ENCODE data around the gene PTPN1. TPM values are rescaled to one million over a fixed set of nuclear protein-coding genes. Genes with fewer than 3 reads are reported as not detected.

Gene PTPN1
- total and polyA plus RNA-seq, 2 donors (not counting 1 experiment from before 2014, with no cell fraction given), result 20.0 to 28.7 TPM

GRCh38 chr20:50589548-50590347 is 79.6 kb downstream of the PTPN1 start:
- DNase-seq (ENCODE audit: low read depth in 2 of 2), result no peak
- no peak overlapping the region for H3K27ac ChIP-seq (ENCODE audit: insufficient read depth, low read length)
- H3K4me1 ChIP-seq (ENCODE audit: control insufficient read depth, extremely low read depth, insufficient read depth, low read length), result no peaks in the 10 kb centered on the region

GRCh38 chr20:50590348-50590664 is 80.1 kb downstream of the PTPN1 start:
- no peak overlapping the region for H3K4me2 ChIP-seq (ENCODE audit: extremely low read depth, insufficient read depth, low read length)
- H3K4me3 ChIP-seq (replicated peaks in 1 of 4; ENCODE audit: control extremely low read depth in 1 of 4, insufficient read depth in 1 of 4, low read depth in 3 of 4, low read length in 4 of 4), result no peak overlapping the region
- H3K4me1 ChIP-seq (ENCODE audit: control insufficient read depth, extremely low read depth, insufficient read depth, low read length), result no peaks in the 10 kb centered on the region
- DNase-seq (ENCODE audit: low read depth in 2 of 2), result no peak
- peaks cover 7% of the 10 kb centered on the region for H3K36me3 ChIP-seq (ENCODE audit: control insufficient read depth, insufficient read depth, low read length)
- H3K27me3 ChIP-seq (ENCODE audit: control insufficient read depth, insufficient read depth, low read length), result no peaks in the 10 kb centered on the region
- H3K27ac ChIP-seq (ENCODE audit: insufficient read depth, low read length), result no peak overlapping the region
- H4K20me1 ChIP-seq (ENCODE audit: control insufficient read depth, extremely low read depth, insufficient read depth, low read length), result no peaks in the 10 kb centered on the region
- no peak overlapping the region for H3K9ac ChIP-seq (ENCODE audit: insufficient read depth, low read length)
- no peak for TF ChIP-seq EZH2 (IDR thresholded peaks at IDR 0.05; ENCODE audit: low read length, missing control alignments)
- no peak for TF ChIP-seq CTCF (conservative IDR thresholded peaks at IDR 0.05 in 1 of 2, IDR thresholded peaks at IDR 0.05 in 1 of 2; ENCODE audit: low read depth in 1 of 2, low read length in 2 of 2)
- no peak overlapping the region for H2AFZ ChIP-seq (ENCODE audit: low read length)
- H3K79me2 ChIP-seq (ENCODE audit: control insufficient read depth, insufficient read depth, low read length), result no peaks in the 10 kb centered on the region
- H3K9me3 ChIP-seq (ENCODE audit: control insufficient read depth, insufficient read depth, low read depth, low read length), result no peaks in the 10 kb centered on the region

More at GRCh38 chr20:50589548-50590347, 79.6 kb downstream of the PTPN1 start:
- Histone ChIP-seq H3K79me2 (ENCODE audit: control insufficient read depth, insufficient read depth, low read length) (no peaks in the 10 kb centered on the region), H2AFZ (ENCODE audit: low read length) (no peak overlapping the region), H4K20me1 (ENCODE audit: control insufficient read depth, extremely low read depth, insufficient read depth, low read length) (no peaks in the 10 kb centered on the region), H3K9ac (ENCODE audit: insufficient read depth, low read length) (no peak overlapping the region), H3K36me3 (ENCODE audit: control insufficient read depth, insufficient read depth, low read length) (peaks cover 8% of the 10 kb centered on the region), H3K4me3 (replicated peaks in 1 of 4; ENCODE audit: control extremely low read depth in 1 of 4, insufficient read depth in 1 of 4, low read depth in 3 of 4, low read length in 4 of 4) (no peak overlapping the region), H3K27me3 (ENCODE audit: control insufficient read depth, insufficient read depth, low read length) (no peaks in the 10 kb centered on the region), H3K9me3 (ENCODE audit: control insufficient read depth, insufficient read depth, low read depth, low read length) (no peaks in the 10 kb centered on the region), H3K4me2 (ENCODE audit: extremely low read depth, insufficient read depth, low read length) (no peak overlapping the region)
- no peak for TF ChIP-seq EZH2 (IDR thresholded peaks at IDR 0.05; ENCODE audit: low read length, missing control alignments)
- TF ChIP-seq CTCF (conservative IDR thresholded peaks at IDR 0.05 in 1 of 2, IDR thresholded peaks at IDR 0.05 in 1 of 2; ENCODE audit: low read depth in 1 of 2, low read length in 2 of 2), result no peak

GRCh38 chr20:50591233-50591852 is 81.2 kb downstream of the PTPN1 start:
- Histone ChIP-seq H3K27me3 (ENCODE audit: control insufficient read depth, insufficient read depth, low read length) (no peaks in the 10 kb centered on the region), H3K79me2 (ENCODE audit: control insufficient read depth, insufficient read depth, low read length) (no peaks in the 10 kb centered on the region), H3K4me2 (ENCODE audit: extremely low read depth, insufficient read depth, low read length) (no peak overlapping the region), H4K20me1 (ENCODE audit: control insufficient read depth, extremely low read depth, insufficient read depth, low read length) (no peaks in the 10 kb centered on the region), H3K27ac (ENCODE audit: insufficient read depth, low read length) (no peak overlapping the region), H3K4me3 (replicated peaks in 1 of 4; ENCODE audit: control extremely low read depth in 1 of 4, insufficient read depth in 1 of 4, low read depth in 3 of 4, low read length in 4 of 4) (no peak overlapping the region), H3K36me3 (ENCODE audit: control insufficient read depth, insufficient read depth, low read length) (peaks cover 3% of the 10 kb centered on the region), H3K9ac (ENCODE audit: insufficient read depth, low read length) (no peak overlapping the region), H3K9me3 (ENCODE audit: control insufficient read depth, insufficient read depth, low read depth, low read length) (no peaks in the 10 kb centered on the region), H3K4me1 (ENCODE audit: control insufficient read depth, extremely low read depth, insufficient read depth, low read length) (no peaks in the 10 kb centered on the region), H2AFZ (ENCODE audit: low read length) (no peak overlapping the region)
- TF ChIP-seq CTCF (conservative IDR thresholded peaks at IDR 0.05 in 1 of 2, IDR thresholded peaks at IDR 0.05 in 1 of 2; ENCODE audit: low read depth in 1 of 2, low read length in 2 of 2), result no peak
- TF ChIP-seq EZH2 (IDR thresholded peaks at IDR 0.05; ENCODE audit: low read length, missing control alignments), result no peak
- DNase-seq (ENCODE audit: low read depth in 2 of 2), result no peak
